A673 (cell line): ENCODE measurements around the gene PTPN22. TPM values are rescaled to one million over a fixed set of nuclear protein-coding genes. Genes with fewer than 3 reads are reported as not detected.

ENCODE experiments used
- BruUV-seq: library from RNA; stranded (reverse); fragments of 400-500 nt; replicated peaks from 2 replicates; lab custom pipeline; 2021; lab: Mats Ljungman, UMichigan
- CTCF ChIA-PET: fragments of 300-600 bp; sonication (Branson Sonifier 250); formaldehyde crosslinking; loops from one replicate; lab custom pipeline; 2022; ENCODE audit warnings: antibody characterized with exemption; lab: Charles Lee
- POLR2A ChIA-PET: fragments of 300-600 bp; sonication (Branson Sonifier 250); formaldehyde crosslinking; loops from one replicate; lab custom pipeline; 2022; ENCODE audit warnings: antibody characterized with exemption; ENCODE audit not compliant: low non-redundant PET; lab: Charles Lee
- DNase-seq: peaks from one replicate; pipeline ENCODE4 v3.0.0-alpha.2; 2015; ENCODE audit warnings: low spot score
- H3K27ac ChIP-seq: fragments of 200-600 bp; sonication (generic); 2 replicates; pipeline ENCODE4 v1.5.1; 2016; ENCODE audit warnings: mixed run types, low read depth, mild to moderate bottlenecking, mixed read lengths, antibody characterized with exemption, low read length; ENCODE audit not compliant: poor library complexity, severe bottlenecking
- H3K27me3 ChIP-seq: fragments of 200-600 bp; sonication (generic); replicated peaks from 2 replicates; pipeline ENCODE4 v1.6.1; 2017; ENCODE audit warnings: mixed run types, low read depth, mild to moderate bottlenecking, mixed read lengths, antibody characterized with exemption, low read length; ENCODE audit not compliant: insufficient read depth, poor library complexity
- H3K36me3 ChIP-seq: fragments of 200-600 bp; sonication (generic); 2 replicates; pipeline ENCODE4 v1.6.1; 2016; ENCODE audit warnings: mixed run types, mild to moderate bottlenecking, mixed read lengths, antibody characterized with exemption, low read length; ENCODE audit not compliant: insufficient read depth, poor library complexity, severe bottlenecking
- H3K4me1 ChIP-seq: fragments of 200-600 bp; sonication (generic); 2 replicates; pipeline ENCODE4 v1.6.1; 2017; ENCODE audit warnings: mixed run types, mild to moderate bottlenecking, mixed read lengths, antibody characterized with exemption, low read length; ENCODE audit not compliant: insufficient read depth, poor library complexity, severe bottlenecking
- H3K4me3 ChIP-seq: fragments of 200-600 bp; sonication (generic); 2 replicates; pipeline ENCODE4 v1.5.1; 2016; ENCODE audit warnings: low read depth, mixed run types, mild to moderate bottlenecking, mixed read lengths, low read length; ENCODE audit not compliant: poor library complexity, severe bottlenecking
- H3K9me3 ChIP-seq: fragments of 200-600 bp; sonication (generic); 2 replicates; pipeline ENCODE4 v1.6.1; 2016; ENCODE audit warnings: mixed run types, low read depth, mild to moderate bottlenecking, mixed read lengths, antibody characterized with exemption, low read length; ENCODE audit not compliant: poor library complexity, severe bottlenecking
- CTCF ChIP-seq: fragments of 300-800, 200-600 bp; sonication (generic); conservative IDR thresholded peaks from 2 replicates; pipeline ENCODE4 v1.5.1; 2017; ENCODE audit warnings: low read depth, mild to moderate bottlenecking, antibody characterized with exemption, low read length, moderate library complexity, mixed read lengths
- EZH2 ChIP-seq: fragments of 200-600 bp; sonication (generic); IDR thresholded peaks from 2 replicates; pipeline ENCODE4 v1.6.1; 2017; ENCODE audit warnings: borderline replicate concordance, low read depth, mild to moderate bottlenecking, mixed read lengths, antibody characterized with exemption, low read length; ENCODE audit not compliant: poor library complexity, severe bottlenecking
- intact Hi-C: fragments of 100-400 bp; cut with micrococcal nuclease; formaldehyde crosslinking; loops from one replicate; pipeline ENCODE4 v1.10.0; 2022; ENCODE audit not compliant: unreplicated experiment
- total RNA-seq: library from RNA; stranded (reverse); gene quantifications from 2 replicates; pipeline ENCODE4 v1.2.3, GENCODE V29; 2021

Gene PTPN22
- total RNA-seq, 1 experiment from 2014 or later, result 0.26 TPM

GRCh38 chr1:113821916-113822315 is 49.6 kb downstream of the PTPN22 start:
- intact Hi-C loops, result no loop called here
- Histone ChIP-seq H3K4me3 (no peak overlapping the region), H3K4me1 (peaks cover 7% of the 10 kb centered on the region), H3K27ac (no peak overlapping the region), H3K9me3 (no peaks in the 10 kb centered on the region), H3K36me3 (no peaks in the 10 kb centered on the region), H3K27me3 (no peaks in the 10 kb centered on the region)
- no TSS peak for BruUV-seq
- ChIA-PET CTCF (no interaction called here), POLR2A (no interaction called here)
- TF ChIP-seq EZH2, result no peak
- no peak for TF ChIP-seq CTCF
- DNase-seq, result no peak

GRCh38 chr1:113818578-113818977 is 52.9 kb downstream of the PTPN22 start:
- ChIA-PET POLR2A (no interaction called here), CTCF (no interaction called here)
- Histone ChIP-seq H3K27ac (no peak overlapping the region), H3K9me3 (no peaks in the 10 kb centered on the region), H3K36me3 (no peaks in the 10 kb centered on the region), H3K4me3 (no peak overlapping the region), H3K4me1 (peaks cover 7% of the 10 kb centered on the region), H3K27me3 (no peaks in the 10 kb centered on the region)
- no TSS peak for BruUV-seq
- intact Hi-C loops, result no loop called here
- DNase-seq, result no peak
- TF ChIP-seq CTCF, result no peak

GRCh38 chr1:113813218-113813617 is 58.3 kb downstream of the PTPN22 start:
- POLR2A ChIA-PET, result no interaction called here
- no peak for DNase-seq
- no peaks in the 10 kb centered on the region for H3K27me3 ChIP-seq
- no peak overlapping the region for H3K27ac ChIP-seq
- H3K4me3 ChIP-seq, result no peak overlapping the region
- H3K4me1 ChIP-seq, result peaks cover 17% of the 10 kb centered on the region
- H3K36me3 ChIP-seq, result no peaks in the 10 kb centered on the region
- no peaks in the 10 kb centered on the region for H3K9me3 ChIP-seq
- no TSS peak for BruUV-seq
- intact Hi-C loops, result loop anchor here (5.0 kb wide), 1 partner anchor 56 kb away; the partner anchor contains the start of gene PHTF1
- CTCF ChIA-PET, result no interaction called here
- no peak for TF ChIP-seq CTCF
- no peak for TF ChIP-seq EZH2
